OCI-LY1 (cell line): ENCODE measurements around the gene ZFYVE1.

Experiments
- H2AFZ ChIP-seq: fragments of 200-600 bp; sonication (generic), shearing (Covaris generic); 2 replicates; pipeline ENCODE4 v1.6.0; 2014; ENCODE audit warnings: antibody characterized with exemption, mild to moderate bottlenecking, low read length
- H3F3A ChIP-seq: fragments of 200-600 bp; sonication (generic), shearing (Covaris generic); 2 replicates; pipeline ENCODE4 v1.6.0; 2014; ENCODE audit warnings: mild to moderate bottlenecking, antibody characterized with exemption, low read length, moderate library complexity; ENCODE audit not compliant: insufficient read depth
- H3K27ac ChIP-seq: fragments of 200-600 bp; sonication (generic); 2 replicates; pipeline ENCODE4 v1.5.1; 2014; ENCODE audit warnings: low read length, mixed run types, mild to moderate bottlenecking, low read depth; ENCODE audit not compliant: poor library complexity, severe bottlenecking
- H3K27me3 ChIP-seq: fragments of 200-600 bp; sonication (generic); 2 replicates; pipeline ENCODE4 v1.6.0; 2014; ENCODE audit warnings: antibody characterized with exemption, mild to moderate bottlenecking, low read length, moderate library complexity; ENCODE audit not compliant: insufficient read depth
- H3K36me3 ChIP-seq: fragments of 200-600 bp; sonication (generic); 2 replicates; pipeline ENCODE4 v1.6.1; 2014; ENCODE audit warnings: mild to moderate bottlenecking, antibody characterized with exemption, low read length, moderate library complexity, mixed read lengths; ENCODE audit not compliant: insufficient read depth
- H3K4me1 ChIP-seq: fragments of 200-600 bp; sonication (generic); 2 replicates; pipeline ENCODE4 v1.5.1; 2014; ENCODE audit warnings: mild to moderate bottlenecking, low read length, moderate library complexity; ENCODE audit not compliant: insufficient read depth, severe bottlenecking
- H3K4me2 ChIP-seq: fragments of 200-600 bp; sonication (generic), shearing (Covaris generic); 2 replicates; pipeline ENCODE4 v1.6.1; 2014; ENCODE audit warnings: low read length
- H3K4me3 ChIP-seq: fragments of 200-600 bp; sonication (generic); 2 replicates; pipeline ENCODE4 v1.5.1; 2014; ENCODE audit warnings: low read length, low read depth, mild to moderate bottlenecking, mixed read lengths; ENCODE audit not compliant: poor library complexity, severe bottlenecking
- H3K79me2 ChIP-seq: fragments of 200-600 bp; shearing (Covaris generic); 2 replicates; pipeline ENCODE4 v1.6.1; 2016; ENCODE audit warnings: mixed run types, low read length, mixed read lengths; ENCODE audit not compliant: insufficient read depth
- H3K9ac ChIP-seq: fragments of 200-600 bp; sonication (generic), shearing (Covaris generic); 2 replicates; pipeline ENCODE4 v1.6.1; 2014; ENCODE audit warnings: mild to moderate bottlenecking, low read length, mixed read lengths
- H3K9me2 ChIP-seq: fragments of 200-600 bp; sonication (generic), shearing (Covaris generic); 2 replicates; pipeline ENCODE4 v1.6.1; 2014; ENCODE audit warnings: low read depth, mild to moderate bottlenecking, low read length, mixed read lengths
- H3K9me3 ChIP-seq: fragments of 200-600 bp; shearing (Covaris generic); 2 replicates; pipeline ENCODE4 v1.6.1; 2014; ENCODE audit warnings: low read length, mixed read lengths
- H4K20me1 ChIP-seq: fragments of 200-600 bp; sonication (generic), shearing (Covaris generic); 2 replicates; pipeline ENCODE4 v1.6.0; 2016; ENCODE audit warnings: mild to moderate bottlenecking, low read length; ENCODE audit not compliant: insufficient read depth
- CTCF ChIP-seq: fragments of 200-600 bp; sonication (generic), shearing (Covaris generic); IDR thresholded peaks from 2 replicates; pipeline ENCODE4 v1.5.1; 2017; ENCODE audit warnings: mild to moderate bottlenecking, antibody characterized with exemption, low read length, moderate library complexity, mixed read lengths
- EZH2 ChIP-seq: fragments of 200-600 bp; sonication (generic), shearing (Covaris generic); IDR thresholded peaks from 2 replicates; pipeline ENCODE4 v1.8.0; 2017; ENCODE audit warnings: borderline replicate concordance, mixed run types, mild to moderate bottlenecking, antibody characterized with exemption, low read length, moderate library complexity, mixed read lengths

The ZFYVE1 gene

GRCh38 chr14:72952171-72952570, 74.7 kb downstream of the ZFYVE1 start:
- no peaks in the 10 kb centered on the region for H4K20me1 ChIP-seq
- no peaks in the 10 kb centered on the region for H3K9me2 ChIP-seq
- H2AFZ ChIP-seq = no peak overlapping the region
- no peak overlapping the region for H3K9ac ChIP-seq
- H3K36me3 ChIP-seq = peaks cover 30% of the 10 kb centered on the region; the same call in 1 of the 2 replicates
- no peak overlapping the region for H3K4me2 ChIP-seq
- no peak overlapping the region for H3K27ac ChIP-seq
- no peaks in the 10 kb centered on the region for H3K27me3 ChIP-seq
- H3K79me2 ChIP-seq = no peaks in the 10 kb centered on the region
- TF ChIP-seq EZH2 (no peak), CTCF (no peak)
- no peaks in the 10 kb centered on the region for H3F3A ChIP-seq
- H3K9me3 ChIP-seq = no peaks in the 10 kb centered on the region
- H3K4me1 ChIP-seq = no peaks in the 10 kb centered on the region
- no peak overlapping the region for H3K4me3 ChIP-seq

GRCh38 chr14:72948481-72949138, 78.3 kb downstream of the ZFYVE1 start:
- H3K4me2 ChIP-seq = no peak overlapping the region
- no peaks in the 10 kb centered on the region for H3K79me2 ChIP-seq
- H3K4me1 ChIP-seq = no peaks in the 10 kb centered on the region
- H3F3A ChIP-seq = no peaks in the 10 kb centered on the region
- no peak for TF ChIP-seq EZH2
- peak; percentile 92 for TF ChIP-seq CTCF
- no peak overlapping the region for H2AFZ ChIP-seq
- H3K4me3 ChIP-seq = no peak overlapping the region
- H3K27me3 ChIP-seq = no peaks in the 10 kb centered on the region
- peaks cover 38% of the 10 kb centered on the region for H3K36me3 ChIP-seq
- no peaks in the 10 kb centered on the region for H4K20me1 ChIP-seq
- H3K27ac ChIP-seq = no peak overlapping the region
- no peaks in the 10 kb centered on the region for H3K9me2 ChIP-seq
- no peak overlapping the region for H3K9ac ChIP-seq
- H3K9me3 ChIP-seq = no peaks in the 10 kb centered on the region

- H3K27ac ChIP-seq = no peak overlapping the region
- peaks cover 49% of the 10 kb centered on the region for H3K36me3 ChIP-seq
- H3K9ac ChIP-seq = no peak overlapping the region
- H4K20me1 ChIP-seq = no peaks in the 10 kb centered on the region
- H3K27me3 ChIP-seq = no peaks in the 10 kb centered on the region
- no peaks in the 10 kb centered on the region for H3K4me1 ChIP-seq
- H3F3A ChIP-seq = no peaks in the 10 kb centered on the region
- no peak overlapping the region for H3K4me3 ChIP-seq
- H2AFZ ChIP-seq = no peak overlapping the region
- no peak for TF ChIP-seq CTCF
- no peak for TF ChIP-seq EZH2
- no peaks in the 10 kb centered on the region for H3K79me2 ChIP-seq
- no peaks in the 10 kb centered on the region for H3K9me3 ChIP-seq
- H3K4me2 ChIP-seq = no peak overlapping the region
- no peaks in the 10 kb centered on the region for H3K9me2 ChIP-seq
These were observed 79.3 kb downstream of the ZFYVE1 start for GRCh38 chr14:72947366-72948160.
